Neural cell (in vitro differentiated cells): ENCODE measurements around the gene TBC1D16.

ENCODE experiments used
- CTCF ChIP-seq: fragments of 450-650 bp; IDR thresholded peaks from 2 replicates; pipeline ENCODE4 v1.5.1; 2014; ENCODE audit warnings: antibody characterized with exemption, mild to moderate bottlenecking, moderate library complexity; ENCODE audit not compliant: poor library complexity, severe bottlenecking
- EZH2 ChIP-seq: fragments of 200-600, 300-800 bp; shearing (Covaris generic), sonication (generic); IDR thresholded peaks from 2 replicates; pipeline ENCODE4 v1.6.1; 2014; ENCODE audit warnings: antibody characterized with exemption, low read length, borderline replicate concordance, mild to moderate bottlenecking; ENCODE audit not compliant: insufficient read depth, poor library complexity, severe bottlenecking
- MXI1 ChIP-seq: fragments of 450-650 bp; conservative IDR thresholded peaks from 2 replicates; pipeline ENCODE4 v1.6.1; 2014; ENCODE audit warnings: antibody characterized with exemption, mild to moderate bottlenecking; ENCODE audit not compliant: poor library complexity, severe bottlenecking
- POLR2AphosphoS5 ChIP-seq: IDR thresholded peaks from 2 replicates; pipeline ENCODE4 v1.6.1; 2012
- SMC3 ChIP-seq: fragments of 450-650 bp; conservative IDR thresholded peaks from 2 replicates; pipeline ENCODE4 v1.6.1; 2014; ENCODE audit warnings: antibody characterized with exemption, mild to moderate bottlenecking, moderate library complexity; ENCODE audit not compliant: poor library complexity

DNA sequence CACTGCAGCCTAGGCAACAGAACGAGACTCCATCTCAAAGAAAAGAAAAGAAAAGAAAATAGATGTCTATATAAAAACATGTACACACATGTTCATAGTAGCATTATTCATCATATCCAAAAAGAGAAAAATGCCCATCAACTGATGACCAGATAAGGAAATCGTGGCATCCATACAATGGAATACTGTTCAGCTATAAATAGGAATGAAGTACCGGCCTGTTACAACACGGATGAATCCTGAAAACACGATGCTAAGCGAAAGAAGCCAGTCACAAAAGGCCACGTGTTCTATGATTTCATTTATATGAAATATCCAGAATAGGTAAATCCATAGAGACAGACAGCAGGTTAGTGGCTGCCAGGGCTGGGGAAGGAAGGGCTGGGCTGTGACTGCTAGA lies 65.8 kb downstream of the TBC1D16 start:
- no peak for TF ChIP-seq CTCF
- no peak for TF ChIP-seq POLR2AphosphoS5
- TF ChIP-seq EZH2 = no peak
- no peak for TF ChIP-seq MXI1
- TF ChIP-seq SMC3 = no peak
